HepG2 (cell line): ENCODE data around the gene UBE2N. TPM values are rescaled to one million over a fixed set of nuclear protein-coding genes. Genes with fewer than 3 reads are reported as not detected.

Experiments used
- ATAC-seq: fragments of 200-7000 bp; cut with Tn5 transposase; 3 replicates; pipeline ENCODE4 v1.9.1; 2020; ENCODE audit warnings: mild to moderate bottlenecking, moderate library complexity
- BruUV-seq: library from RNA; stranded (reverse); fragments of 400-500 nt; replicated peaks from 2 replicates; lab custom pipeline; 2021; lab: Mats Ljungman, UMichigan
- CTCF ChIA-PET: fragments of 300-600 bp; formaldehyde crosslinking; extraction: SDS; loops from one replicate; lab custom pipeline; 2021; ENCODE audit warnings: low total read pairs, inconsistent platforms, low intra/inter-chr PET ratio; lab: Yijun Ruan, JAX
- POLR2A ChIA-PET: fragments of 350-600 bp; sonication (Branson Sonifier 250); formaldehyde crosslinking; loops from one replicate; lab custom pipeline; 2020; ENCODE audit warnings: antibody characterized with exemption, inconsistent platforms; lab: Yijun Ruan, JAX
- DNase-seq: peaks from one replicate; pipeline ENCODE4 v3.0.0-alpha.2; 2015; ENCODE audit warnings: low spot score
- FAIRE-seq: peaks from 3 replicates; lab custom pipeline; 2011; peaks lifted over from hg19 to GRCh38; lab: Jason Lieb, UNC
- H2AFZ ChIP-seq: one replicate; pipeline ENCODE4 v1.6.1; 2011; ENCODE audit warnings: low read length, inconsistent platforms
- H3K27ac ChIP-seq: fragments of 300-600 bp; 3 replicates; pipeline ENCODE4 v1.8.0; 2011; ENCODE audit warnings: mixed run types, mild to moderate bottlenecking, mixed read lengths, low read length, inconsistent platforms; ENCODE audit not compliant: insufficient read depth; ENCODE audit errors: extremely low read length
- H3K27me3 ChIP-seq, 2 experiments: fragments of 200-600 bp in 1 of 2; 2 replicates in 1 of 2; 3 replicates in 1 of 2; pipeline versions ENCODE4 v1.6.0 to v1.8.0; 2011; ENCODE audit warnings: low read length in 2 of 2, mild to moderate bottlenecking in 2 of 2, moderate library complexity in 2 of 2, inconsistent platforms in 1 of 2; ENCODE audit not compliant: insufficient read depth in 2 of 2, control insufficient read depth in 1 of 2
- H3K36me3 ChIP-seq, 2 experiments: fragments of 200-600 bp in 1 of 2; replicated peaks in 1 of 2; 2 replicates in 1 of 2; 3 replicates in 1 of 2; pipeline versions ENCODE4 v1.5.1 to v1.8.0; 2011; ENCODE audit warnings: low read length in 2 of 2, inconsistent platforms in 1 of 2; ENCODE audit not compliant: insufficient read depth in 2 of 2, control insufficient read depth in 1 of 2
- H3K4me1 ChIP-seq: 2 replicates; pipeline ENCODE4 v1.5.1; 2012; ENCODE audit warnings: low read length, inconsistent platforms; ENCODE audit not compliant: insufficient read depth
- H3K4me2 ChIP-seq: 2 replicates; pipeline ENCODE4 v1.6.0; 2011; ENCODE audit warnings: low read depth, low read length, inconsistent platforms
- H3K4me3 ChIP-seq, 3 experiments: fragments of 200-600 bp in 1 of 3; sonication (generic), shearing (Covaris generic) in 1 of 3; replicated peaks in 1 of 3; 2 replicates each; pipeline ENCODE4 v1.5.1; 2011 to 2016; ENCODE audit warnings: low read length in 3 of 3, inconsistent platforms in 2 of 3, low read depth in 2 of 3, mild to moderate bottlenecking in 2 of 3, control low read depth in 1 of 3, mixed read lengths in 1 of 3; ENCODE audit not compliant: insufficient read depth in 1 of 3
- H3K79me2 ChIP-seq: one replicate; pipeline ENCODE4 v1.6.1; 2011; ENCODE audit warnings: low read length, inconsistent platforms; ENCODE audit not compliant: insufficient read depth
- H3K9ac ChIP-seq: 2 replicates; pipeline ENCODE4 v1.6.0; 2011; ENCODE audit warnings: mild to moderate bottlenecking, low read depth, low read length, inconsistent platforms; ENCODE audit not compliant: insufficient read depth
- H3K9me3 ChIP-seq: 2 replicates; pipeline ENCODE4 v1.5.1; 2012; ENCODE audit warnings: mild to moderate bottlenecking, low read length
- H4K20me1 ChIP-seq: 2 replicates; pipeline ENCODE4 v1.6.0; 2011; ENCODE audit warnings: inconsistent platforms, mild to moderate bottlenecking, low read length, moderate library complexity; ENCODE audit not compliant: insufficient read depth
- ATF7 ChIP-seq, 2 experiments: fragments of 450-650 bp in 1 of 2; sonication (generic) in 1 of 2; formaldehyde crosslinking in 1 of 2; IDR thresholded peaks; 2 replicates each; pipeline versions ENCODE4 v1.4.0 to v1.6.1; 2016 to 2020; ENCODE audit warnings: antibody characterized with exemption in 1 of 2, mild to moderate bottlenecking in 1 of 2, missing genetic modification reagents in 1 of 2
- DZIP1 ChIP-seq: sonication (generic); formaldehyde crosslinking; IDR thresholded peaks from 2 replicates; pipeline ENCODE4 v1.5.0; 2020; ENCODE audit warnings: mild to moderate bottlenecking, missing genetic modification reagents
- E2F2 ChIP-seq: sonication (generic); formaldehyde crosslinking; IDR thresholded peaks from 2 replicates; pipeline ENCODE4 v1.4.0; 2020; ENCODE audit warnings: missing genetic modification reagents, borderline replicate concordance
- HINFP ChIP-seq: sonication (generic); formaldehyde crosslinking; IDR thresholded peaks from 2 replicates; pipeline ENCODE4 v1.4.0; 2020; ENCODE audit warnings: low read depth, mild to moderate bottlenecking, missing genetic modification reagents
- STAG1 ChIP-seq: sonication (generic); formaldehyde crosslinking; IDR thresholded peaks from 2 replicates; pipeline ENCODE4 v1.4.0; 2020; ENCODE audit warnings: missing genetic modification reagents
- TBP ChIP-seq: sonication (generic); formaldehyde crosslinking; IDR thresholded peaks from 2 replicates; pipeline ENCODE4 v1.5.0; 2020; ENCODE audit warnings: missing genetic modification reagents
- YY1 ChIP-seq: IDR thresholded peaks from 2 replicates; pipeline ENCODE4 v1.6.1; 2011; ENCODE audit warnings: low read length, low read depth, moderate library complexity, mild to moderate bottlenecking; ENCODE audit not compliant: insufficient read depth, insufficient replicate concordance
- ZBTB7B ChIP-seq: sonication (generic); formaldehyde crosslinking; IDR thresholded peaks from 2 replicates; pipeline ENCODE4 v1.4.0; 2020; ENCODE audit warnings: missing genetic modification reagents
- ZNF225 ChIP-seq: sonication (generic); formaldehyde crosslinking; IDR thresholded peaks from 2 replicates; pipeline ENCODE4 v1.4.0; 2020; ENCODE audit warnings: mild to moderate bottlenecking, missing genetic modification reagents
- ZNF703 ChIP-seq: sonication (generic); formaldehyde crosslinking; IDR thresholded peaks from 2 replicates; pipeline ENCODE4 v1.5.1; 2020; ENCODE audit warnings: missing genetic modification reagents, mild to moderate bottlenecking, moderate library complexity, borderline replicate concordance
- WGBS: methylation state at CpG from one replicate; pipeline ENCODE4 v1.1.6; 2017; ENCODE audit warnings: low lambda C conversion rate; 5-methylcytosine and 5-hydroxymethylcytosine counted together
- in situ Hi-C: cut with HindIII; loops from 2 replicates; pipeline ENCODE4 v1.10.0; 2017; ENCODE audit warnings: low pct_unique_long_range_greater_than_20kb; ENCODE audit not compliant: extremely low pct_ligation_motif_present
- intact Hi-C: fragments of 100-400 bp; cut with micrococcal nuclease; formaldehyde crosslinking; loops from one replicate; pipeline ENCODE4 v1.10.0; 2022; ENCODE audit not compliant: unreplicated experiment
- polyA plus RNA-seq, 8 experiments: library from polyadenylated mRNA; depleted of rRNA in 3 of 8; stranded (reverse) in 7 of 8; unstranded in 1 of 8; fragments of >200 nt; fragmentation: Illumina TruSeq in 4 of 8; extraction: Trizol in 4 of 8; gene quantifications; 2 replicates each; pipeline versions ENCODE4 v1.2.1 to v1.2.3, GENCODE V29; 2011 to 2016; ENCODE audit warnings: low read depth in 4 of 8, missing spikeins in 1 of 8, mixed read lengths in 1 of 8; ENCODE audit not compliant: insufficient read depth in 1 of 8
- total RNA-seq, 5 experiments: library from RNA; depleted of rRNA; stranded (reverse); fragments of >200 nt; fragmentation: Illumina TruSeq; extraction: Trizol; gene quantifications; 2 replicates each; pipeline ENCODE4 v1.2.3, GENCODE V29; 2016; ENCODE audit warnings: low read depth in 1 of 5
- TF ChIP-seq, protein P1 (sequence below): sonication (generic); formaldehyde crosslinking; conservative IDR thresholded peaks from 2 replicates; pipeline ENCODE4 v1.5.0; 2020; ENCODE audit warnings: missing genetic modification reagents
- TF ChIP-seq, protein P2 (sequence below): sonication (generic); formaldehyde crosslinking; IDR thresholded peaks from 2 replicates; pipeline ENCODE4 v1.5.0; 2020; ENCODE audit warnings: missing genetic modification reagents
- TF ChIP-seq, protein P3 (sequence below): sonication (generic); formaldehyde crosslinking; IDR thresholded peaks from 2 replicates; pipeline ENCODE4 v1.5.1; 2020; ENCODE audit warnings: mild to moderate bottlenecking, missing genetic modification reagents

The UBE2N gene
- total and polyA plus RNA-seq, 2 of the 13 experiments (the other 11 are each of a cell fraction or from before 2014, with no cell fraction given): 188 to 197 TPM

DNA sequence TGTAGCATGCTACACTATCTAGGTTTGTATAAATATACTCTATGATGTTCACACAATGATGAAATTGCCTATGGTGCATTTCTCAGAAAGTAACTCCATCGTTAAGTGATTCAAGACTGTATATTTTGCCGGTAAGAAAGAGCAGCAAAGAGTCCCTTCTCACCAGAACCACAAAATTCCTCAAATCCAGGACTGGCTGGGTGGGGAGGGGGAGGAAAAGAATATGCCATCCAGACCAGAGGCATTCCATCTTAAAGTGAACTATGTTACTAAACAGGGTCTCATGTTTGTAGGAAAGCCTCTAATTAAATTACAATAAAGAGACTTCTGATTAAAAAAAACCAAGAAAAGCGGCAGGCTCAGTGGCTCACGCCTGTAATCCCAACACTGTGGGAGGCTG lies 11.5 kb downstream of the UBE2N start:
- FAIRE-seq: no peak
- Histone ChIP-seq H3K36me3 (0 out of 5 replicates have a peak, but pooled peaks cover 0 to 2% of the 10 kb centered on the region in 2 experiments), H3K79me2 (peaks cover 94% of the 10 kb centered on the region), H3K27me3 (no peaks in the 10 kb centered on the region), H4K20me1 (peaks cover 84% of the 10 kb centered on the region), H3K4me1 (peaks cover 62% of the 10 kb centered on the region), H3K4me3 (no peak overlapping the region), H3K9ac (no peak overlapping the region), H2AFZ (no peak overlapping the region), H3K9me3 (no peaks in the 10 kb centered on the region), H3K27ac (no peak overlapping the region), H3K4me2 (no peak overlapping the region)
- WGBS: 96% methylated on average over 4 of the region's 4 CpGs
- ATAC-seq: no peak
- CTCF ChIA-PET: no interaction called here
- no TSS peak for BruUV-seq
- POLR2A ChIA-PET: no interaction called here
- DNase-seq: no peak
- intact Hi-C loops: no loop called here
- in situ Hi-C loops: no loop called here
- TF ChIP-seq, protein P1, sequence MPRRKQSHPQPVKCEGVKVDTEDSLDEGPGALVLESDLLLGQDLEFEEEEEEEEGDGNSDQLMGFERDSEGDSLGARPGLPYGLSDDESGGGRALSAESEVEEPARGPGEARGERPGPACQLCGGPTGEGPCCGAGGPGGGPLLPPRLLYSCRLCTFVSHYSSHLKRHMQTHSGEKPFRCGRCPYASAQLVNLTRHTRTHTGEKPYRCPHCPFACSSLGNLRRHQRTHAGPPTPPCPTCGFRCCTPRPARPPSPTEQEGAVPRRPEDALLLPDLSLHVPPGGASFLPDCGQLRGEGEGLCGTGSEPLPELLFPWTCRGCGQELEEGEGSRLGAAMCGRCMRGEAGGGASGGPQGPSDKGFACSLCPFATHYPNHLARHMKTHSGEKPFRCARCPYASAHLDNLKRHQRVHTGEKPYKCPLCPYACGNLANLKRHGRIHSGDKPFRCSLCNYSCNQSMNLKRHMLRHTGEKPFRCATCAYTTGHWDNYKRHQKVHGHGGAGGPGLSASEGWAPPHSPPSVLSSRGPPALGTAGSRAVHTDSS (CRISPR knock-in tag): no peak
- TF ChIP-seq ZNF225 (no peak), HINFP (CRISPR knock-in tag) (no peak), TBP (CRISPR knock-in tag) (no peak), STAG1 (CRISPR knock-in tag) (no peak), YY1 (no peak), ZNF703 (CRISPR knock-in tag) (no peak), DZIP1 (CRISPR knock-in tag) (no peak), ATF7 (IDR thresholded peaks at IDR 0.05) (no peak), ATF7 (CRISPR knock-in tag; IDR thresholded peaks at IDR 0.05) (no peak), E2F2 (CRISPR knock-in tag) (no peak), ZBTB7B (no peak)
- TF ChIP-seq, protein P2, sequence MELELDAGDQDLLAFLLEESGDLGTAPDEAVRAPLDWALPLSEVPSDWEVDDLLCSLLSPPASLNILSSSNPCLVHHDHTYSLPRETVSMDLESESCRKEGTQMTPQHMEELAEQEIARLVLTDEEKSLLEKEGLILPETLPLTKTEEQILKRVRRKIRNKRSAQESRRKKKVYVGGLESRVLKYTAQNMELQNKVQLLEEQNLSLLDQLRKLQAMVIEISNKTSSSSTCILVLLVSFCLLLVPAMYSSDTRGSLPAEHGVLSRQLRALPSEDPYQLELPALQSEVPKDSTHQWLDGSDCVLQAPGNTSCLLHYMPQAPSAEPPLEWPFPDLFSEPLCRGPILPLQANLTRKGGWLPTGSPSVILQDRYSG (CRISPR knock-in tag): no peak
- TF ChIP-seq, protein P3, sequence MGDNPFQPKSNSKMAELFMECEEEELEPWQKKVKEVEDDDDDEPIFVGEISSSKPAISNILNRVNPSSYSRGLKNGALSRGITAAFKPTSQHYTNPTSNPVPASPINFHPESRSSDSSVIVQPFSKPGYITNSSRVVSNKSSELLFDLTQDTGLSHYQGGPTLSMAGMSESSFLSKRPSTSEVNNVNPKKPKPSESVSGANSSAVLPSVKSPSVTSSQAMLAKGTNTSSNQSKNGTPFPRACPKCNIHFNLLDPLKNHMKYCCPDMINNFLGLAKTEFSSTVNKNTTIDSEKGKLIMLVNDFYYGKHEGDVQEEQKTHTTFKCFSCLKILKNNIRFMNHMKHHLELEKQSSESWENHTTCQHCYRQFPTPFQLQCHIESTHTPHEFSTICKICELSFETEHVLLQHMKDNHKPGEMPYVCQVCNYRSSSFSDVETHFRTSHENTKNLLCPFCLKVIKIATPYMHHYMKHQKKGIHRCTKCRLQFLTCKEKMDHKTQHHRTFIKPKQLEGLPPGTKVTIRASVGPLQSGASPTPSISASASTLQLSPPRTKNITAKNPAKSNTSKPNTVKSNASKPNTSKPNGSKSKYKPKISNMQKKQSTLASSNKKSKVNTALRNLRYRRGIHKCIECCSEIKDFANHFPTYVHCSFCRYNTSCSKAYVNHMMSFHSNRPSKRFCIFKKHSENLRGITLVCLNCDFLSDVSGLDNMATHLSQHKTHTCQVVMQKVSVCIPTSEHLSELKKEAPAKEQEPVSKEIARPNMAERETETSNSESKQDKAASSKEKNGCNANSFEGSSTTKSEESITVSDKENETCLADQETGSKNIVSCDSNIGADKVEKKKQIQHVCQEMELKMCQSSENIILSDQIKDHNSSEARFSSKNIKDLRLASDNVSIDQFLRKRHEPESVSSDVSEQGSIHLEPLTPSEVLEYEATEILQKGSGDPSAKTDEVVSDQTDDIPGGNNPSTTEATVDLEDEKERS: no peak
